A549 (cell line): ENCODE measurements around the gene OSBPL9. TPM values are rescaled to one million over a fixed set of nuclear protein-coding genes. Genes with fewer than 3 reads are reported as not detected.
A peak's percentile ranks its signal among the peaks of the same experiment; 100 is the strongest.

Experiments used
- ATAC-seq, 2 experiments: fragments of 200-7000 bp in 1 of 2; fragments of >200 bp in 1 of 2; cut with Nextera tagmentation in 1 of 2; cut with Tn5 transposase in 1 of 2; 3 replicates each; pipeline versions ENCODE4 v1.8.0 to v1.9.1; 2018 to 2020; ENCODE audit warnings: mild to moderate bottlenecking in 1 of 2, moderate library complexity in 1 of 2
- CTCF ChIA-PET: fragments of 300-600 bp; sonication (Branson Sonifier 250); formaldehyde crosslinking; extraction: SDS; loops from one replicate; lab custom pipeline; 2021; ENCODE audit warnings: antibody characterized with exemption, inconsistent platforms; lab: Yijun Ruan, JAX
- POLR2A ChIA-PET: fragments of 350-600 bp; formaldehyde crosslinking; extraction: SDS; loops from one replicate; lab custom pipeline; 2021; ENCODE audit warnings: antibody characterized with exemption, inconsistent platforms; lab: Yijun Ruan, JAX
- DNase-seq, 2 experiments: peaks; one replicate each; pipeline versions ENCODE4 v3.0.0 to v3.0.0-alpha.2; 2011 to 2016; ENCODE audit warnings: low read depth in 1 of 2, low spot score in 1 of 2
- FAIRE-seq: peaks from 2 replicates; lab custom pipeline; 2011; peaks lifted over from hg19 to GRCh38; lab: Jason Lieb, UNC
- H3K27ac ChIP-seq, 2 experiments: fragments of >200 bp; sonication (Bioruptor Twin); formaldehyde crosslinking; 3 replicates each; pipeline ENCODE4 v1.5.1; 2016 to 2017
- H3K4me1 ChIP-seq: fragments of >200 bp; sonication (Bioruptor Twin); formaldehyde crosslinking; 3 replicates; pipeline ENCODE4 v1.6.1; 2016
- H3K4me2 ChIP-seq: fragments of >200 bp; sonication (Bioruptor Twin); formaldehyde crosslinking; 3 replicates; pipeline ENCODE4 v1.6.1; 2016
- H3K4me3 ChIP-seq: fragments of >200 bp; sonication (Bioruptor Twin); formaldehyde crosslinking; 3 replicates; pipeline ENCODE4 v1.5.1; 2016
- H3K9me3 ChIP-seq: fragments of >200 bp; sonication (Bioruptor Twin); formaldehyde crosslinking; 3 replicates; pipeline ENCODE4 v1.6.1; 2016
- CBX8 ChIP-seq: fragments of 200-600 bp; sonication (generic); IDR thresholded peaks from 2 replicates; pipeline ENCODE4 v1.6.1; 2016
- CEBPB ChIP-seq, 2 experiments: fragments of >200 bp in 1 of 2; sonication (Bioruptor Twin) in 1 of 2; formaldehyde crosslinking in 1 of 2; IDR thresholded peaks; 2 replicates each; pipeline ENCODE4 v1.6.1; 2012 to 2016
- ESRRA ChIP-seq: fragments of 150-350 bp; IDR thresholded peaks from 2 replicates; pipeline ENCODE4 v1.6.1; 2014; ENCODE audit warnings: mild to moderate bottlenecking, low read length, borderline replicate concordance
- FOSL2 ChIP-seq, 2 experiments: fragments of 450-650 bp in 1 of 2; fragments of >200 bp in 1 of 2; sonication (Bioruptor Twin) in 1 of 2; formaldehyde crosslinking; IDR thresholded peaks; 2 replicates each; pipeline versions ENCODE4 v1.5.0 to v1.6.1; 2016 to 2020; ENCODE audit warnings: mild to moderate bottlenecking in 1 of 2, moderate library complexity in 1 of 2
- GATA3 ChIP-seq: IDR thresholded peaks from 2 replicates; pipeline ENCODE4 v1.6.1; 2012; ENCODE audit warnings: borderline replicate concordance
- HOXB13 ChIP-seq: fragments of 250-450 bp; sonication (Bioruptor Pico); IDR thresholded peaks from 2 replicates; pipeline ENCODE4 v1.5.0; 2020; ENCODE audit warnings: low read depth, mild to moderate bottlenecking, moderate library complexity
- HOXB5 ChIP-seq: fragments of 250-450 bp; sonication (Bioruptor Pico); IDR thresholded peaks from 2 replicates; pipeline ENCODE4 v1.5.0; 2020; ENCODE audit warnings: mild to moderate bottlenecking, moderate library complexity
- KDM1A ChIP-seq: fragments of 200-600 bp; sonication (generic); IDR thresholded peaks from 2 replicates; pipeline ENCODE4 v1.6.1; 2016; ENCODE audit warnings: low read depth, mild to moderate bottlenecking
- MAZ ChIP-seq: fragments of 150-350 bp; IDR thresholded peaks from 2 replicates; pipeline ENCODE4 v1.6.1; 2014; ENCODE audit warnings: antibody characterized with exemption, low read depth, low read length, borderline replicate concordance
- NFE2L2 ChIP-seq: fragments of 150-350 bp; conservative IDR thresholded peaks from 2 replicates; pipeline ENCODE4 v1.6.1; 2014; ENCODE audit warnings: low read length
- NR3C1 ChIP-seq: fragments of >200 bp; sonication (Bioruptor Twin); formaldehyde crosslinking; IDR thresholded peaks from 3 replicates; pipeline ENCODE4 v1.6.1; 2017
- PHF8 ChIP-seq: fragments of 200-600 bp; sonication (generic); IDR thresholded peaks from 2 replicates; pipeline ENCODE4 v1.6.1; 2016; ENCODE audit warnings: low read depth, mild to moderate bottlenecking, antibody characterized with exemption, moderate library complexity, borderline replicate concordance
- RCOR1 ChIP-seq: fragments of 150-350 bp; IDR thresholded peaks from 2 replicates; pipeline ENCODE4 v1.6.1; 2014; ENCODE audit warnings: antibody characterized with exemption, low read length, low read depth
- RFX5 ChIP-seq: fragments of 450-650 bp; IDR thresholded peaks from 2 replicates; pipeline ENCODE4 v1.7.1; 2014; ENCODE audit warnings: antibody characterized with exemption, mild to moderate bottlenecking, moderate library complexity
- TFCP2L1 ChIP-seq: fragments of 250-450 bp; sonication (Bioruptor Pico); IDR thresholded peaks from 2 replicates; pipeline ENCODE4 v1.5.0; 2021; ENCODE audit warnings: mild to moderate bottlenecking
- ZFP36 ChIP-seq: fragments of 450-650 bp; IDR thresholded peaks from 2 replicates; pipeline ENCODE4 v1.6.1; 2014; ENCODE audit warnings: borderline replicate concordance; ENCODE audit not compliant: partially characterized antibody
- WGBS: methylation state at CpG from one replicate; pipeline ENCODE4 v1.1.6; 2017; ENCODE audit errors: missing lambda C conversion rate; 5-methylcytosine and 5-hydroxymethylcytosine counted together
- polyA plus RNA-seq, 4 experiments: library from polyadenylated mRNA; depleted of rRNA in 3 of 4; stranded (reverse); fragments of >200 nt; fragmentation: RNase III in 1 of 4; extraction: RNeasy Plus Mini Kit Qiagen cat#74134 plus additional on column Dnase treatment in 1 of 4; gene quantifications; 2 replicates in 3 of 4; 3 replicates in 1 of 4; pipeline ENCODE4 v1.2.3, GENCODE V29; 2011 to 2017
- TF ChIP-seq, protein P1 (sequence below): IDR thresholded peaks from 2 replicates; pipeline ENCODE4 v1.6.1; 2012
- TF ChIP-seq, protein P2 (sequence below): IDR thresholded peaks from 2 replicates; pipeline ENCODE4 v1.6.1; 2012
- TF ChIP-seq, protein P3 (sequence below): fragments of 250-450 bp; sonication (Bioruptor Pico); IDR thresholded peaks from 2 replicates; pipeline ENCODE4 v1.5.0; 2021; ENCODE audit warnings: mild to moderate bottlenecking, moderate library complexity, borderline replicate concordance
- TF ChIP-seq, protein P4 (sequence below): fragments of 250-450 bp; sonication (Bioruptor Pico); IDR thresholded peaks from 2 replicates; pipeline ENCODE4 v1.5.0; 2020; ENCODE audit warnings: low read depth, mild to moderate bottlenecking, moderate library complexity
- TF ChIP-seq, protein P5 (sequence below): fragments of >200 bp; sonication (Bioruptor Twin); formaldehyde crosslinking; IDR thresholded peaks from 2 replicates; pipeline ENCODE4 v1.6.1; 2016
- TF ChIP-seq, protein P6 (sequence below): fragments of 200-600 bp; sonication (generic); IDR thresholded peaks from 2 replicates; pipeline ENCODE4 v1.6.1; 2016; ENCODE audit warnings: antibody characterized with exemption, mild to moderate bottlenecking, moderate library complexity

The OSBPL9 gene
- polyA plus RNA-seq, 2 of the 4 experiments (the other 2 are of a cell fraction): 52.6 to 93.7 TPM

DNA sequence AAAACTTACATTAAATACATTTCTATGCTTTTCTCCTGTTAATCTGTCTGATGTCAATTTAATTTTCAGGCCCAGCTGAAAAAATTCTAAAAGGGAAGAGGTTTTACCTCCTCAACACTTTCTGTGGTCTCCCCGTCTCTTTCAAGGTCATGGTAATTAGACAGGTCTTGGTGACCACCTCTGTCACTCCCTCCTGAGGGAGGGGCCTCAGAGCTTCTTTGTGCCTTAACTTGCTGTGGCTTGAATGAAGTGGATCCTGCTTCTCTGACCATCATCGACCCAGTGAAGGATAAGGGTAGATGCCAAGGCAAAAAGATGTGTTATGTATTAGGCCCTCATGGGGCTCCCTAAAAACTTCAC lies 40.8 kb upstream of the OSBPL9 start:
- WGBS: 66% methylated on average over 2 of the region's 2 CpGs
- Histone ChIP-seq H3K27ac (no peak overlapping the region), H3K4me1 (0 out of 3 replicates have a peak, but pooled peaks cover 6% of the 10 kb centered on the region), H3K9me3 (no peaks in the 10 kb centered on the region), H3K4me2 (no peak overlapping the region), H3K4me3 (no peak overlapping the region)
- POLR2A ChIA-PET: no interaction called here
- CTCF ChIA-PET: no interaction called here
- ATAC-seq (no peak), FAIRE-seq (no peak), DNase-seq (no peak)
- TF ChIP-seq TFCP2L1 (CRISPR knock-in tag) (no peak), ESRRA (no peak), FOSL2 (IDR thresholded peaks at IDR 0.05) (no peak), FOSL2 (CRISPR knock-in tag; IDR thresholded peaks at IDR 0.05) (no peak), GATA3 (no peak), RFX5 (no peak), HOXB5 (CRISPR knock-in tag) (no peak), ZFP36 (no peak), MAZ (no peak), RCOR1 (no peak), HOXB13 (no peak)
- TF ChIP-seq, protein P1, sequence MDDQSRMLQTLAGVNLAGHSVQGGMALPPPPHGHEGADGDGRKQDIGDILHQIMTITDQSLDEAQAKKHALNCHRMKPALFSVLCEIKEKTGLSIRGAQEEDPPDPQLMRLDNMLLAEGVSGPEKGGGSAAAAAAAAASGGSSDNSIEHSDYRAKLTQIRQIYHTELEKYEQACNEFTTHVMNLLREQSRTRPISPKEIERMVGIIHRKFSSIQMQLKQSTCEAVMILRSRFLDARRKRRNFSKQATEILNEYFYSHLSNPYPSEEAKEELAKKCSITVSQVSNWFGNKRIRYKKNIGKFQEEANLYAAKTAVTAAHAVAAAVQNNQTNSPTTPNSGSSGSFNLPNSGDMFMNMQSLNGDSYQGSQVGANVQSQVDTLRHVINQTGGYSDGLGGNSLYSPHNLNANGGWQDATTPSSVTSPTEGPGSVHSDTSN: no peak
- TF ChIP-seq, protein P2, sequence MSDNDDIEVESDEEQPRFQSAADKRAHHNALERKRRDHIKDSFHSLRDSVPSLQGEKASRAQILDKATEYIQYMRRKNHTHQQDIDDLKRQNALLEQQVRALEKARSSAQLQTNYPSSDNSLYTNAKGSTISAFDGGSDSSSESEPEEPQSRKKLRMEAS: no peak
- TF ChIP-seq, protein P3, sequence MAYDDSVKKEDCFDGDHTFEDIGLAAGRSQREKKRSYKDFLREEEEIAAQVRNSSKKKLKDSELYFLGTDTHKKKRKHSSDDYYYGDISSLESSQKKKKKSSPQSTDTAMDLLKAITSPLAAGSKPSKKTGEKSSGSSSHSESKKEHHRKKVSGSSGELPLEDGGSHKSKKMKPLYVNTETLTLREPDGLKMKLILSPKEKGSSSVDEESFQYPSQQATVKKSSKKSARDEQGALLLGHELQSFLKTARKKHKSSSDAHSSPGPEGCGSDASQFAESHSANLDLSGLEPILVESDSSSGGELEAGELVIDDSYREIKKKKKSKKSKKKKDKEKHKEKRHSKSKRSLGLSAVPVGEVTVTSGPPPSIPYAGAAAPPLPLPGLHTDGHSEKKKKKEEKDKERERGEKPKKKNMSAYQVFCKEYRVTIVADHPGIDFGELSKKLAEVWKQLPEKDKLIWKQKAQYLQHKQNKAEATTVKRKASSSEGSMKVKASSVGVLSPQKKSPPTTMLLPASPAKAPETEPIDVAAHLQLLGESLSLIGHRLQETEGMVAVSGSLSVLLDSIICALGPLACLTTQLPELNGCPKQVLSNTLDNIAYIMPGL: no peak
- TF ChIP-seq, protein P4, sequence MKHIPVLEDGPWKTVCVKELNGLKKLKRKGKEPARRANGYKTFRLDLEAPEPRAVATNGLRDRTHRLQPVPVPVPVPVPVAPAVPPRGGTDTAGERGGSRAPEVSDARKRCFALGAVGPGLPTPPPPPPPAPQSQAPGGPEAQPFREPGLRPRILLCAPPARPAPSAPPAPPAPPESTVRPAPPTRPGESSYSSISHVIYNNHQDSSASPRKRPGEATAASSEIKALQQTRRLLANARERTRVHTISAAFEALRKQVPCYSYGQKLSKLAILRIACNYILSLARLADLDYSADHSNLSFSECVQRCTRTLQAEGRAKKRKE (CRISPR knock-in tag): no peak

DNA sequence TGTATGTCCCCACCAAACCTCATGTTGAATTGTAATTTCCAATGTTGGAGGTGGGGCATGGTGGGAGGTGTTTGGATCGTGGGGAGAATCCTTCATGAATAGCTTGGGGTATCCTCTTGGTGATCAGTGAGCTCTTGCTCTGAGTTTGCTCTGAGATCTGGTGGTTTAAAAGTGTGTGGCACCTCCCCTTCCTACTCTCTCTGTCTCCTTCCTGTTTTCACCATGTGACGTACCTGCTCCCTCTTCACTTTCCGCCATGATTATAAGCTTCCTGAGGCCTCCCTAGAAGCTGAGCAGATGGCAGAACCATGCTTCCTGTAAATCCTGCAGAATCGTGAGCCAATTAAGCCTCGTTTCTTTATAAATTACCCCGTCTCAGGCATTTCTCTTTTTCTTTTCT lies 40.0 kb upstream of the OSBPL9 start:
- no peak for ATAC-seq
- ChIA-PET POLR2A (no interaction called here), CTCF (no interaction called here)
- Histone ChIP-seq H3K4me3 (no peak overlapping the region), H3K4me1 (0 out of 3 replicates have a peak, but pooled peaks cover 6% of the 10 kb centered on the region), H3K4me2 (no peak overlapping the region), H3K27ac (no peak overlapping the region), H3K9me3 (no peaks in the 10 kb centered on the region)
- WGBS: 87% methylated on average over 6 of the region's 6 CpGs
- TF ChIP-seq ESRRA (no peak), HOXB5 (CRISPR knock-in tag) (no peak), KDM1A (no peak), PHF8 (no peak)
- TF ChIP-seq, protein P4 (CRISPR knock-in tag): no peak
- FAIRE-seq: no peak
- no peak for DNase-seq

DNA sequence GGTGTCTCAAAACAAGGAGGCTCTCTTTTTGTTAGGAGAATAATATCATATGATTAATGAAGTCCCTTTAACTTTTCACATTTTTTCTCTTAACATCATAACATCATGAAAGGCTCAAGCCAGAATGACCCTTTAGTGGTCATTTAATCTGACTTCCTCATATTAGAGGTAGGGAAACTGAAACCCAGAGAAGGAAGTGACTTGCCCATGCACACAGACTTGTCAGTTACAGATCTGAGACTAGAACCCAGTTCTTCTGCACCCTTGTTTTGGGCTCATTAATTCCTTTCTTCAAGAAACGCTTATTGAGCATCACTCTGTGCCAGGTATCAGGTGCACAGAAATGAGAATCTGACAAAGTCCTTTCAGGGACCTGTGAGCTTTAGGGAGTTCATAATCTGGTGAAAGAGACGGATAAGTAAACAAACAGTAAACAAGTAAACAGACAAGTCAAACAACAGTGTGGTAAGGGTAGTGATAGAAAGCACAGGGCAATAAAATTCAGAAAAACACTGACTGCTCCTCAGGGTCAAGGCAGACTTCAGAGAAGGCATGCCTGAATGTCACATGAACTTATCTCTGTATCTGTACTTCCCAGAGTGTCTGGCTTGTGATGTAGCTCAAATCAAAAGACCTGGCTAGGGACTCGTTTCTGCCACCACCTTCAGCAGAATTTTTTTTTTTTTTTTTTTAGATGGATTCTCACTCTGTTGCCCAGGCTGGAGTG lies 38.3 kb upstream of the OSBPL9 start:
- ATAC-seq (peak in 1 of 2 experiments; percentile 32; a peak in 1 of 6 replicates), DNase-seq (no peak), FAIRE-seq (no peak)
- H3K27ac ChIP-seq: no peak overlapping the region
- CTCF ChIA-PET: interaction anchor here (1.3 kb wide), 1 partner anchor 12 kb away, joined by 4 read pairs; no protein-coding TSS in a partner anchor
- no peaks in the 10 kb centered on the region for H3K9me3 ChIP-seq
- WGBS: 27% methylated on average over 3 of the region's 3 CpGs
- H3K4me3 ChIP-seq: no peak overlapping the region
- H3K4me1 ChIP-seq: 0 out of 3 replicates have a peak, but pooled peaks cover 6% of the 10 kb centered on the region
- no peak overlapping the region for H3K4me2 ChIP-seq
- POLR2A ChIA-PET: no interaction called here
- TF ChIP-seq, protein P5, sequence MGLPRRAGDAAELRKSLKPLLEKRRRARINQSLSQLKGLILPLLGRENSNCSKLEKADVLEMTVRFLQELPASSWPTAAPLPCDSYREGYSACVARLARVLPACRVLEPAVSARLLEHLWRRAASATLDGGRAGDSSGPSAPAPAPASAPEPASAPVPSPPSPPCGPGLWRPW: no peak
- TF ChIP-seq, protein P6, sequence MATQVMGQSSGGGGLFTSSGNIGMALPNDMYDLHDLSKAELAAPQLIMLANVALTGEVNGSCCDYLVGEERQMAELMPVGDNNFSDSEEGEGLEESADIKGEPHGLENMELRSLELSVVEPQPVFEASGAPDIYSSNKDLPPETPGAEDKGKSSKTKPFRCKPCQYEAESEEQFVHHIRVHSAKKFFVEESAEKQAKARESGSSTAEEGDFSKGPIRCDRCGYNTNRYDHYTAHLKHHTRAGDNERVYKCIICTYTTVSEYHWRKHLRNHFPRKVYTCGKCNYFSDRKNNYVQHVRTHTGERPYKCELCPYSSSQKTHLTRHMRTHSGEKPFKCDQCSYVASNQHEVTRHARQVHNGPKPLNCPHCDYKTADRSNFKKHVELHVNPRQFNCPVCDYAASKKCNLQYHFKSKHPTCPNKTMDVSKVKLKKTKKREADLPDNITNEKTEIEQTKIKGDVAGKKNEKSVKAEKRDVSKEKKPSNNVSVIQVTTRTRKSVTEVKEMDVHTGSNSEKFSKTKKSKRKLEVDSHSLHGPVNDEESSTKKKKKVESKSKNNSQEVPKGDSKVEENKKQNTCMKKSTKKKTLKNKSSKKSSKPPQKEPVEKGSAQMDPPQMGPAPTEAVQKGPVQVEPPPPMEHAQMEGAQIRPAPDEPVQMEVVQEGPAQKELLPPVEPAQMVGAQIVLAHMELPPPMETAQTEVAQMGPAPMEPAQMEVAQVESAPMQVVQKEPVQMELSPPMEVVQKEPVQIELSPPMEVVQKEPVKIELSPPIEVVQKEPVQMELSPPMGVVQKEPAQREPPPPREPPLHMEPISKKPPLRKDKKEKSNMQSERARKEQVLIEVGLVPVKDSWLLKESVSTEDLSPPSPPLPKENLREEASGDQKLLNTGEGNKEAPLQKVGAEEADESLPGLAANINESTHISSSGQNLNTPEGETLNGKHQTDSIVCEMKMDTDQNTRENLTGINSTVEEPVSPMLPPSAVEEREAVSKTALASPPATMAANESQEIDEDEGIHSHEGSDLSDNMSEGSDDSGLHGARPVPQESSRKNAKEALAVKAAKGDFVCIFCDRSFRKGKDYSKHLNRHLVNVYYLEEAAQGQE: no peak
- TF ChIP-seq NR3C1: no peak
- no peak for TF ChIP-seq NFE2L2
- TF ChIP-seq CBX8: no peak
- no peak for TF ChIP-seq CEBPB (IDR thresholded peaks at IDR 0.05)
- no peak for TF ChIP-seq ESRRA
- TF ChIP-seq, protein P1: no peak
